GM12878 (cell line): Measurements from ENCODE around the gene FTO. TPM values are rescaled to one million over a fixed set of nuclear protein-coding genes. Genes with fewer than 3 reads are reported as not detected.

ENCODE experiments used
- polyA plus RNA-seq, 11 experiments: library from polyadenylated mRNA; depleted of rRNA in 4 of 11; unstranded in 6 of 11; stranded (reverse) in 5 of 11; fragments of >200 nt; fragmentation: Nextera tagmentation in 4 of 11; fragmentation: Illumina TruSeq in 1 of 11; extraction: Ambion mirVana in 4 of 11; extraction: Trizol in 1 of 11; gene quantifications; 1 replicate in 1 of 11; 2 replicates in 10 of 11; pipeline versions ENCODE4 v1.2.1 to v1.2.3, GENCODE V29; 2011 to 2016; ENCODE audit warnings: inconsistent platforms in 2 of 11, missing spikeins in 2 of 11, low read depth in 1 of 11
- total RNA-seq, 4 experiments: library from RNA; depleted of rRNA in 3 of 4; stranded (reverse); fragments of >200 nt in 3 of 4; fragmentation: Illumina TruSeq in 1 of 4; extraction: Trizol in 1 of 4; gene quantifications; 2 replicates each; pipeline versions ENCODE4 v1.2.1 to v1.2.3, GENCODE V29; 2013 to 2021
- TF ChIP-seq, protein P1 (sequence below): IDR thresholded peaks from 2 replicates; pipeline ENCODE4 v1.6.1; 2011; ENCODE audit warnings: borderline replicate concordance, low read depth, mild to moderate bottlenecking, moderate library complexity, low read length; ENCODE audit not compliant: insufficient read depth, poor library complexity, severe bottlenecking
- TF ChIP-seq, protein P2 (sequence below): fragments of 450-650 bp; formaldehyde crosslinking; IDR thresholded peaks from 2 replicates; pipeline ENCODE4 v1.4.0; 2022; ENCODE audit warnings: mild to moderate bottlenecking, moderate library complexity
- TF ChIP-seq, protein P3 (sequence below): fragments of 450-650 bp; IDR thresholded peaks from 2 replicates; pipeline ENCODE4 v1.6.1; 2016; ENCODE audit warnings: mild to moderate bottlenecking, moderate library complexity, borderline replicate concordance

FTO gene
- total and polyA plus RNA-seq, 10 of the 15 experiments (the other 5 are each of a cell fraction or from before 2014, with no cell fraction given): 20.1 to 55.0 (median 47.0) TPM

DNA sequence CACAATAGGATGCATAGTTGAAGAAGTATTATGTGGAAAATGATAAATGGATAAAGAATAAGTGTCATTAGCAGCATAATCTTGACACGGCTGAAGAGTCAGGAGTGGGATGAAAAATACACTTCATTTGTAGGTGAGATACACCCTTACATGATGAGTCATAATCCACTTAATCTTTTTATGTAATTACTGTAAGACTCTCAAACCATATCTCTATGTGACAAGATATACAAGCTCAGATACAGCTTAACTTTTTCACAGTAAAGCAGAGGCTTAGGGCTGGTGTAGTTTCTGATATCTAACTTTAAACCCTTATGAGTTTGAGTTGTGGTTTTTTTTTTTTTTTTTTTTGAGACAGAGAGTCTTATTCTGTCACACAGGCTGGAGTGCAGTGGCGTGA, 101.2 kb downstream of the FTO start (continued):
- TF ChIP-seq, protein P1, sequence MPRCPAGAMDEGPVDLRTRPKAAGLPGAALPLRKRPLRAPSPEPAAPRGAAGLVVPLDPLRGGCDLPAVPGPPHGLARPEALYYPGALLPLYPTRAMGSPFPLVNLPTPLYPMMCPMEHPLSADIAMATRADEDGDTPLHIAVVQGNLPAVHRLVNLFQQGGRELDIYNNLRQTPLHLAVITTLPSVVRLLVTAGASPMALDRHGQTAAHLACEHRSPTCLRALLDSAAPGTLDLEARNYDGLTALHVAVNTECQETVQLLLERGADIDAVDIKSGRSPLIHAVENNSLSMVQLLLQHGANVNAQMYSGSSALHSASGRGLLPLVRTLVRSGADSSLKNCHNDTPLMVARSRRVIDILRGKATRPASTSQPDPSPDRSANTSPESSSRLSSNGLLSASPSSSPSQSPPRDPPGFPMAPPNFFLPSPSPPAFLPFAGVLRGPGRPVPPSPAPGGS: no peak
- TF ChIP-seq, protein P2, sequence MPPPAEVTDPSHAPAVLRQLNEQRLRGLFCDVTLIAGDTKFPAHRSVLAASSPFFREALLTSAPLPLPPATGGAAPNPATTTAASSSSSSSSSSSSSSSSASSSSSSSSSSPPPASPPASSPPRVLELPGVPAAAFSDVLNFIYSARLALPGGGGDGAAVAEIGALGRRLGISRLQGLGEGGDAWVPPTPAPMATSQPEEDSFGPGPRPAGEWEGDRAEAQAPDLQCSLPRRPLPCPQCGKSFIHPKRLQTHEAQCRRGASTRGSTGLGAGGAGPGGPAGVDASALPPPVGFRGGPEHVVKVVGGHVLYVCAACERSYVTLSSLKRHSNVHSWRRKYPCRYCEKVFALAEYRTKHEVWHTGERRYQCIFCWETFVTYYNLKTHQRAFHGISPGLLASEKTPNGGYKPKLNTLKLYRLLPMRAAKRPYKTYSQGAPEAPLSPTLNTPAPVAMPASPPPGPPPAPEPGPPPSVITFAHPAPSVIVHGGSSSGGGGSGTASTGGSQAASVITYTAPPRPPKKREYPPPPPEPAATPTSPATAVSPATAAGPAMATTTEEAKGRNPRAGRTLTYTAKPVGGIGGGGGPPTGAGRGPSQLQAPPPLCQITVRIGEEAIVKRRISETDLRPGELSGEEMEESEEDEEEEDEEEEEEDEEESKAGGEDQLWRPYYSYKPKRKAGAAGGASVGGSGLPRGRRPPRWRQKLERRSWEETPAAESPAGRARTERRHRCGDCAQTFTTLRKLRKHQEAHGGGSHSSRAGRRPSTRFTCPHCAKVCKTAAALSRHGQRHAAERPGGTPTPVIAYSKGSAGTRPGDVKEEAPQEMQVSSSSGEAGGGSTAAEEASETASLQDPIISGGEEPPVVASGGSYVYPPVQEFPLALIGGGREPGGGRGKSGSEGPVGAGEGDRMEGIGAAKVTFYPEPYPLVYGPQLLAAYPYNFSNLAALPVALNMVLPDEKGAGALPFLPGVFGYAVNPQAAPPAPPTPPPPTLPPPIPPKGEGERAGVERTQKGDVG (CRISPR knock-in tag): no peak
- TF ChIP-seq, protein P3, sequence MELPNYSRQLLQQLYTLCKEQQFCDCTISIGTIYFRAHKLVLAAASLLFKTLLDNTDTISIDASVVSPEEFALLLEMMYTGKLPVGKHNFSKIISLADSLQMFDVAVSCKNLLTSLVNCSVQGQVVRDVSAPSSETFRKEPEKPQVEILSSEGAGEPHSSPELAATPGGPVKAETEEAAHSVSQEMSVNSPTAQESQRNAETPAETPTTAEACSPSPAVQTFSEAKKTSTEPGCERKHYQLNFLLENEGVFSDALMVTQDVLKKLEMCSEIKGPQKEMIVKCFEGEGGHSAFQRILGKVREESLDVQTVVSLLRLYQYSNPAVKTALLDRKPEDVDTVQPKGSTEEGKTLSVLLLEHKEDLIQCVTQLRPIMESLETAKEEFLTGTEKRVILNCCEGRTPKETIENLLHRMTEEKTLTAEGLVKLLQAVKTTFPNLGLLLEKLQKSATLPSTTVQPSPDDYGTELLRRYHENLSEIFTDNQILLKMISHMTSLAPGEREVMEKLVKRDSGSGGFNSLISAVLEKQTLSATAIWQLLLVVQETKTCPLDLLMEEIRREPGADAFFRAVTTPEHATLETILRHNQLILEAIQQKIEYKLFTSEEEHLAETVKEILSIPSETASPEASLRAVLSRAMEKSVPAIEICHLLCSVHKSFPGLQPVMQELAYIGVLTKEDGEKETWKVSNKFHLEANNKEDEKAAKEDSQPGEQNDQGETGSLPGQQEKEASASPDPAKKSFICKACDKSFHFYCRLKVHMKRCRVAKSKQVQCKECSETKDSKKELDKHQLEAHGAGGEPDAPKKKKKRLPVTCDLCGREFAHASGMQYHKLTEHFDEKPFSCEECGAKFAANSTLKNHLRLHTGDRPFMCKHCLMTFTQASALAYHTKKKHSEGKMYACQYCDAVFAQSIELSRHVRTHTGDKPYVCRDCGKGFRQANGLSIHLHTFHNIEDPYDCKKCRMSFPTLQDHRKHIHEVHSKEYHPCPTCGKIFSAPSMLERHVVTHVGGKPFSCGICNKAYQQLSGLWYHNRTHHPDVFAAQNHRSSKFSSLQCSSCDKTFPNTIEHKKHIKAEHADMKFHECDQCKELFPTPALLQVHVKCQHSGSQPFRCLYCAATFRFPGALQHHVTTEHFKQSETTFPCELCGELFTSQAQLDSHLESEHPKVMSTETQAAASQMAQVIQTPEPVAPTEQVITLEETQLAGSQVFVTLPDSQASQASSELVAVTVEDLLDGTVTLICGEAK: no peak
